Mucosa of descending colon (tissue), 3 donors: ENCODE results near the gene SAP30BP. TPM values are rescaled to one million over a fixed set of nuclear protein-coding genes. Genes with fewer than 3 reads are reported as not detected.

ENCODE experiments used
- ATAC-seq: fragments of 200-7000 bp; cut with Tn5 transposase; one replicate; pipeline ENCODE4 v1.9.1; 2020; ENCODE audit warnings: mild to moderate bottlenecking, moderate library complexity
- DNase-seq, 3 donors: peaks; one replicate each; pipeline ENCODE4 v3.0.0-alpha.2; 2020
- H3K36me3 ChIP-seq: fragments of 200-600 bp; one replicate; pipeline ENCODE4 v1.8.0; 2021; ENCODE audit warnings: low read depth, mild to moderate bottlenecking
- H3K4me1 ChIP-seq: fragments of 200-600 bp; one replicate; pipeline ENCODE4 v1.8.0; 2021; ENCODE audit warnings: low read depth, mild to moderate bottlenecking
- H3K4me3 ChIP-seq: fragments of 200-600 bp; one replicate; pipeline ENCODE4 v1.8.0; 2021; ENCODE audit warnings: mild to moderate bottlenecking
- H3K9me3 ChIP-seq: fragments of 200-600 bp; one replicate; pipeline ENCODE4 v1.8.0; 2021; ENCODE audit warnings: mild to moderate bottlenecking
- intact Hi-C, 2 donors: fragments of 100-400 bp; cut with DNase I in 1 of 2; cut with micrococcal nuclease in 1 of 2; formaldehyde crosslinking; loops; one replicate each; pipeline versions ENCODE4 v1.11.0 to v1.11.1; 2022; cut with DNase I, micrococcal nuclease
- long read RNA-seq, 2 donors: library from polyadenylated mRNA; unstranded; transcript quantifications; one replicate each; pipeline ENCODE4 v2.0.0, GENCODE V29; 2019 to 2021
- total RNA-seq, 3 donors: library from RNA; stranded (reverse); fragmentation: NEBNext Ultra II Directional in 2 of 3; extraction: Animal tissue kit (Norgen Biotek cat#: 25700) in 2 of 3; gene quantifications; one replicate each; pipeline versions ENCODE4 v1.2.1 to v1.2.4, GENCODE V29; 2021 to 2023
- TF ChIP-seq, protein P1 (sequence below): fragments of 200-600 bp; IDR thresholded peaks from one replicate; pipeline ENCODE4 v1.8.0; 2022; ENCODE audit warnings: antibody characterized with exemption, mild to moderate bottlenecking
- donor health status: DM: no; HTN: no; CAD: no; lungs with moderate emphysema.
- donor health status: DM: no; HTN: no; CAD: no.
- donor health status: DM: no; HTN: yes; CAD: no.

The SAP30BP gene
- total RNA-seq = 10 to 100 TPM; 76.5 to 83.8 (median 76.9) TPM
- long read RNA-seq, donor 1, transcript SAP30BP-225 (11 exons, 2,722 nt) = major isoform, 58 of 87 reads
- long read RNA-seq, donor 1, partial matches to known transcripts = 7 of 87 reads
- long read RNA-seq, donor 1, other reads (novel, unspliced or antisense) = 16 of 87 reads
- long read RNA-seq, donor 2, transcript SAP30BP-225 (11 exons, 2,722 nt) = major isoform, 22 of 38 reads
- long read RNA-seq, donor 2, partial matches to known transcripts = 2 of 38 reads
- long read RNA-seq, donor 2, other reads (novel, unspliced or antisense) = 13 of 38 reads

DNA sequence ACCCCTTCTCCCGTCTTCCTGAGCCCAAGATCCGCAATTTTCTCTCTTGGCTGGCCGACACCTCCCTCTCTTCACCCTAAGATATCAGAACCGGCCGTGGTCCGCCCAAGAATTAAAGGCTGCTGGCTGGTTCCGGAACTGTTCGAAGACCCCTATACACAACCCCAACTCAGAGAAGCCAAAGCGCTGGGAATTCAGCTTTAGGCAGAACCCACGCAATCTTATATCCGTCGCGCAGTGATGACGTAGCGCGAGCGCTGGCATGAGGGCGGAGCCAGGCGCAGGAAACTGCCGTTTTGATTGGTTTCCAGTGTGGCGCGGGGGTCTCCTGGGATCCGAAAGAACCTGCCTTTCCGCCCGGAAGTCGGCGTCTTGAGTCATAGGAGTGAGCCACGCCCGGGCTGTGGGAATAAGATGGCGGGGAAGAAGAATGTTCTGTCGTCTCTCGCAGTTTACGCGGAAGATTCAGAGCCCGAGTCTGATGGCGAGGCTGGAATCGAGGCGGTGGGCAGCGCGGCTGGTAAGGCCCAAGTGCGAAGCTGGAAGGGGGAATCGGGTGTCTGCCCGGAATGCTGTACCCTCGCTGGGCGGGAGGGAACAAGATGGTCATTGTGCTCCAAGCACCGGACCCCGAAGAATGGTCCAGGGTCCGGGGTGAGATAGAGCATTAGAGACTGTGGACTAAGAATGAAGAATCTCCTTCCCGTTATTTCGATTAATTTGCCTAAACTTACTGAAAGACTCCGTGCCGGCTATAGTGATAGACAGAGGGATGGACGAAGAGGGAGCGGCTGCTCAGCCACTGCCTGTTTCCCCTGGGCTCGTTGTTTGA lies at the start of gene SAP30BP, which contains the start of gene RECQL5:
TSS of gene SAP30BP (plus strand) at position 380 of the 832 bp plus-strand sequence. CDS start at position 415, 35 bp downstream.
TSS of gene RECQL5 (minus strand) at position 196 of the 832 bp plus-strand sequence. CDS start 597 bp downstream, outside the sequence.
- Histone ChIP-seq H3K4me3 (peak within 1 kb of the TSS; percentile 93), H3K36me3 (no peaks in the 10 kb centered on the region), H3K4me1 (peaks cover 22% of the 10 kb centered on the region), H3K9me3 (no peaks in the 10 kb centered on the region)
- peak; percentile 98 to 99 (median 98) for DNase-seq
- TF ChIP-seq, protein P1, sequence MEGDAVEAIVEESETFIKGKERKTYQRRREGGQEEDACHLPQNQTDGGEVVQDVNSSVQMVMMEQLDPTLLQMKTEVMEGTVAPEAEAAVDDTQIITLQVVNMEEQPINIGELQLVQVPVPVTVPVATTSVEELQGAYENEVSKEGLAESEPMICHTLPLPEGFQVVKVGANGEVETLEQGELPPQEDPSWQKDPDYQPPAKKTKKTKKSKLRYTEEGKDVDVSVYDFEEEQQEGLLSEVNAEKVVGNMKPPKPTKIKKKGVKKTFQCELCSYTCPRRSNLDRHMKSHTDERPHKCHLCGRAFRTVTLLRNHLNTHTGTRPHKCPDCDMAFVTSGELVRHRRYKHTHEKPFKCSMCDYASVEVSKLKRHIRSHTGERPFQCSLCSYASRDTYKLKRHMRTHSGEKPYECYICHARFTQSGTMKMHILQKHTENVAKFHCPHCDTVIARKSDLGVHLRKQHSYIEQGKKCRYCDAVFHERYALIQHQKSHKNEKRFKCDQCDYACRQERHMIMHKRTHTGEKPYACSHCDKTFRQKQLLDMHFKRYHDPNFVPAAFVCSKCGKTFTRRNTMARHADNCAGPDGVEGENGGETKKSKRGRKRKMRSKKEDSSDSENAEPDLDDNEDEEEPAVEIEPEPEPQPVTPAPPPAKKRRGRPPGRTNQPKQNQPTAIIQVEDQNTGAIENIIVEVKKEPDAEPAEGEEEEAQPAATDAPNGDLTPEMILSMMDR = no peak
- intact Hi-C loops = no loop called here
- peak; percentile 100 for ATAC-seq

DNA sequence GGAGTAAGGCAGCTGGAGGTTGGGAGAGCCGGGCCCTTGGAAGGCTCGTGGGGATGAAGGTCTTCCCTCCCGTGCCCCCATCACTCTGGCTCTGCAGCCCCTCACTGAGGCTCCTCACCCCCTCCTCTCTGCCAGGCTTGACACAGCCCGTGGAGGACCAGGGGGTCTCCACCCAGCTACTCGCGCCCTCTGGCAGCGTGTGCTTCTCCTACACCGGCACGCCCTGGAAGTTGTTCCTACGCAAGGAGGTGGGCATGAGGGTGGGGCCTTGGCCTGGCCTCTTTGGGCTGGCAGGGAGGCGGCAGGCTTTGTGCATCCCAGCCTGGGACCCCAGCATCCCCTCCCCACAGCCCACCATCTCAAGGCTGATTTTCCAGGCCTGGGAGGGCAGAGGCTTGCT lies 49.5 kb upstream of the SAP30BP start:
- Histone ChIP-seq H3K4me1 (peaks cover 21% of the 10 kb centered on the region), H3K4me3 (no peak overlapping the region), H3K9me3 (no peaks in the 10 kb centered on the region), H3K36me3 (no peaks in the 10 kb centered on the region)
- no peak for DNase-seq
- TF ChIP-seq, protein P1 = no peak
- ATAC-seq = no peak
- intact Hi-C loops = no loop called here

- no peak overlapping the region for H3K4me3 ChIP-seq
- DNase-seq (no peak), ATAC-seq (no peak)
- peaks cover 17% of the 10 kb centered on the region for H3K4me1 ChIP-seq
- H3K9me3 ChIP-seq = no peaks in the 10 kb centered on the region
- H3K36me3 ChIP-seq = no peaks in the 10 kb centered on the region
- intact Hi-C loops = no loop called here
- TF ChIP-seq, protein P1 = peak; percentile 29
These were observed 47.4 kb upstream of the SAP30BP start for GRCh38 chr17:75619506-75620431.

GRCh38 chr17:75621489-75621888 lies 45.6 kb upstream of the SAP30BP start:
- DNase-seq (no peak), ATAC-seq (no peak)
- Histone ChIP-seq H3K4me1 (peaks cover 15% of the 10 kb centered on the region), H3K36me3 (no peaks in the 10 kb centered on the region), H3K4me3 (no peak overlapping the region), H3K9me3 (no peaks in the 10 kb centered on the region)
- TF ChIP-seq, protein P1 = no peak
- intact Hi-C loops = no loop called here

DNA sequence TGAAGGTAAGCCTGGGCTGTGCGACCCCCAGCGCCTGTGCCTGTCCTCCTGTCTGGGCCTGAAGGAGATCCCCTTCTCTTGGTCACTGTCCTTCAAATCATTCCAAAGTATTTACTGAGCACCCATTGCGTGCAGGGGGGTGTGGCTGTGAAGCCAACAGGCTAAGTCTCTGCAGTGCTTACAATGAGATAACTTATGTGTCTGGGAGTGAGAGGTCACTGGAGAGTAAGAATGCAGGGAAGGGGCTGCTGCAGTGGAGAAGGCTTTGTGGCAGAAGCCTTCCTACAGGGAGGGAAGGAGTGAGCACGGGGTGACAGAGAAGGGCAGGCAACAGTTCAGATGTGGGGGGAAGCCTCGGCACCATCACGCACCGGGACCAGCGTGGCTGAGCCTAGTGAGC lies 45.1 kb upstream of the SAP30BP start:
- peaks cover 9% of the 10 kb centered on the region for H3K4me1 ChIP-seq
- no peak overlapping the region for H3K4me3 ChIP-seq
- ATAC-seq (no peak), DNase-seq (no peak)
- TF ChIP-seq, protein P1 = no peak
- no peaks in the 10 kb centered on the region for H3K9me3 ChIP-seq
- H3K36me3 ChIP-seq = no peaks in the 10 kb centered on the region
- intact Hi-C loops = no loop called here
